ENCODE results near the gene MYO18B. TPM values are rescaled to one million over a fixed set of nuclear protein-coding genes. Genes with fewer than 3 reads are reported as not detected.

The MYO18B gene
- total RNA-seq, 6 experiments from 2014 or later, result 0.04 to 0.56 (median 0.07) TPM; not detected in 1

- DNase-seq (no peak), ATAC-seq (no peak)
- Histone ChIP-seq H3K9me3 (no peaks in the 10 kb centered on the region), H3K27ac (no peak overlapping the region), H3K36me3 (no peaks in the 10 kb centered on the region), H3K4me1 (no peaks in the 10 kb centered on the region), H3K4me3 (no peak overlapping the region), H3K27me3 (no peaks in the 10 kb centered on the region)
- TF ChIP-seq, protein P1, sequence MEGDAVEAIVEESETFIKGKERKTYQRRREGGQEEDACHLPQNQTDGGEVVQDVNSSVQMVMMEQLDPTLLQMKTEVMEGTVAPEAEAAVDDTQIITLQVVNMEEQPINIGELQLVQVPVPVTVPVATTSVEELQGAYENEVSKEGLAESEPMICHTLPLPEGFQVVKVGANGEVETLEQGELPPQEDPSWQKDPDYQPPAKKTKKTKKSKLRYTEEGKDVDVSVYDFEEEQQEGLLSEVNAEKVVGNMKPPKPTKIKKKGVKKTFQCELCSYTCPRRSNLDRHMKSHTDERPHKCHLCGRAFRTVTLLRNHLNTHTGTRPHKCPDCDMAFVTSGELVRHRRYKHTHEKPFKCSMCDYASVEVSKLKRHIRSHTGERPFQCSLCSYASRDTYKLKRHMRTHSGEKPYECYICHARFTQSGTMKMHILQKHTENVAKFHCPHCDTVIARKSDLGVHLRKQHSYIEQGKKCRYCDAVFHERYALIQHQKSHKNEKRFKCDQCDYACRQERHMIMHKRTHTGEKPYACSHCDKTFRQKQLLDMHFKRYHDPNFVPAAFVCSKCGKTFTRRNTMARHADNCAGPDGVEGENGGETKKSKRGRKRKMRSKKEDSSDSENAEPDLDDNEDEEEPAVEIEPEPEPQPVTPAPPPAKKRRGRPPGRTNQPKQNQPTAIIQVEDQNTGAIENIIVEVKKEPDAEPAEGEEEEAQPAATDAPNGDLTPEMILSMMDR (IDR thresholded peaks at IDR 0.05), result no peak
- TF ChIP-seq POLR2A (IDR thresholded peaks at IDR 0.05), result no peak
- intact Hi-C loops (cut with DNase I), result no loop called here
- 60% methylated on average over 3 of the region's 5 CpGs for WGBS (ENCODE audit: insufficient coverage, low coverage, low lambda C conversion rate, missing lambda C conversion rate)
Observed at GRCh38 chr22:25833091-25833490, 91.1 kb downstream of the MYO18B start.

GRCh38 chr22:25833676-25834075 lies 91.7 kb downstream of the MYO18B start:
- ATAC-seq (no peak), DNase-seq (no peak)
- TF ChIP-seq, protein P1 (IDR thresholded peaks at IDR 0.05), result no peak
- TF ChIP-seq POLR2A (IDR thresholded peaks at IDR 0.05), result no peak
- Histone ChIP-seq H3K27me3 (no peaks in the 10 kb centered on the region), H3K9me3 (no peaks in the 10 kb centered on the region), H3K27ac (no peak overlapping the region), H3K4me3 (no peak overlapping the region), H3K36me3 (no peaks in the 10 kb centered on the region), H3K4me1 (no peaks in the 10 kb centered on the region)
- whole genome bisulfite sequencing (ENCODE audit: insufficient coverage, low coverage, low lambda C conversion rate, missing lambda C conversion rate), result no CpG with 5 or more reads among the region's 2 CpGs
- intact Hi-C loops (cut with DNase I), result no loop called here

DNA sequence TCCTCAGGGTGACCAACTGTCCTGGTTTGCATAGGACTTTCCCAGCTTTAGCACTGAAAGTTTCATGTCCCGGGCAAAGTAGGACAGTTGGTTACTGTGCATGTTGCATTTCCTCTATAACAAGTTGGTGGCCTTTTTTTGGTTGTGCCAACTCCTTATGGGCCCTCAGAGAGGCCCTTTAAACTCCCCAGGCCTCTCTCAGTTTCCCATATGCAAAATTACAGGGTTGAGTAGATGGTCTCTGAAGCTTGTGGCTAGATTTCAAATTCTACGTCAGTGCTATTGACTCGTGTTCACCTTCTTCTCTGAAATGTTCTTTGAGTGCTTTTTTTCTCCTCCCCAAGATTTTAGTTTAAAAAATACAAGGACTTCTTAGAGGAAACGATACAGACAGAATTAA lies 92.5 kb downstream of the MYO18B start:
- H3K36me3 ChIP-seq, result no peaks in the 10 kb centered on the region
- H3K27me3 ChIP-seq, result no peaks in the 10 kb centered on the region
- H3K27ac ChIP-seq, result no peak overlapping the region
- H3K4me3 ChIP-seq, result no peak overlapping the region
- TF ChIP-seq, protein P1 (IDR thresholded peaks at IDR 0.05), result no peak
- no peak for TF ChIP-seq POLR2A (IDR thresholded peaks at IDR 0.05)
- no peak for DNase-seq
- intact Hi-C loops (cut with DNase I), result no loop called here
- 67% methylated on average over 4 of the region's 4 CpGs for WGBS (ENCODE audit: insufficient coverage, low coverage, low lambda C conversion rate, missing lambda C conversion rate)
- H3K4me1 ChIP-seq, result no peaks in the 10 kb centered on the region
- H3K9me3 ChIP-seq, result no peaks in the 10 kb centered on the region
- ATAC-seq, result no peak

DNA sequence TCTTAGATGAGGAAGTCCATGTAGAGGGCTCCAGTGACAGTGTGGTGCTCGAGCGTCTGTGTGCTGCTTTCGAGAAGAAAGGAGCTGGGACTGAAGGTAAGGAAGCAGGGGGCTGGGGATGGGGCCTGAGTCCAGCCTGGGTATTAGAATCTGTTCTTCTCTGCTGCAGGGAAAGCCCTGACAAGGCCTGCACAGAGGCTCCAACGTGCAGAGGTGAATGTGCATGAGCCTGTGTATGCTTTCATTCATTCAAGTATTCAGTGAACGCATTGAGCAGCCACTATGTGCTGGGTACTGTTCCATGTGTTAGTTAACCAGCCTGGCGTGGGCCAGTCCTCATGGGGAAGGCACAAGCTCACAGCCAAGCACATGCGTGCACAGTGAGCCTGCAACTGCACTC lies 93.4 kb downstream of the MYO18B start:
- intact Hi-C loops (cut with DNase I), result no loop called here
- DNase-seq (no peak), ATAC-seq (no peak)
- H3K4me1 ChIP-seq, result no peaks in the 10 kb centered on the region
- no peak overlapping the region for H3K27ac ChIP-seq
- TF ChIP-seq, protein P1 (IDR thresholded peaks at IDR 0.05), result no peak
- TF ChIP-seq POLR2A (IDR thresholded peaks at IDR 0.05), result no peak
- H3K36me3 ChIP-seq, result no peaks in the 10 kb centered on the region
- H3K9me3 ChIP-seq, result no peaks in the 10 kb centered on the region
- no peak overlapping the region for H3K4me3 ChIP-seq
- no peaks in the 10 kb centered on the region for H3K27me3 ChIP-seq
- 62% methylated on average over 3 of the region's 7 CpGs for WGBS (ENCODE audit: insufficient coverage, low coverage, low lambda C conversion rate, missing lambda C conversion rate)

All from right lobe of liver (tissue), 6 donors.